Brain pericyte (primary cell): ENCODE results near the gene BMP8A.
"Not testable (repeated sequence)": the region's sequence is repeated elsewhere in the genome, so short reads cannot be mapped to it uniquely, and the experiment has no call there.

ENCODE experiments used
- DNase-seq: peaks from one replicate; pipeline ENCODE4 v3.0.0-alpha.2; 2012; ENCODE audit warnings: low read depth, low spot score

BMP8A gene

GRCh38 chr1:39483276-39483675, 8.2 kb upstream of the BMP8A start:
- no peak for DNase-seq

GRCh38 chr1:39484564-39484963, 6.9 kb upstream of the BMP8A start:
- no peak for DNase-seq

- no peak for DNase-seq
These were observed 6.2 kb upstream of the BMP8A start for GRCh38 chr1:39485046-39485803.

GRCh38 chr1:39488012-39488545, 3.4 kb upstream of the BMP8A start:
- DNase-seq: no peak

- DNase-seq: no peak
These were observed 2.5 kb upstream of the BMP8A start for GRCh38 chr1:39488793-39489566.

- no peak for DNase-seq
These were observed 1.7 kb upstream of the BMP8A start for GRCh38 chr1:39489567-39490239.

GRCh38 chr1:39490596-39491145, 765 bp upstream of the BMP8A start:
- no peak for DNase-seq

GRCh38 chr1:39492118-39493042, 944 bp downstream of the BMP8A start:
- not testable (repeated sequence) for DNase-seq

GRCh38 chr1:39493043-39493810, 1.8 kb downstream of the BMP8A start:
- not testable (repeated sequence) for DNase-seq

GRCh38 chr1:39494671-39495410, 3.4 kb downstream of the BMP8A start:
- DNase-seq: no peak

- not testable (repeated sequence) for DNase-seq
These were observed 5.1 kb downstream of the BMP8A start for GRCh38 chr1:39496520-39496919.

GRCh38 chr1:39497585-39497984, 6.1 kb downstream of the BMP8A start:
- no peak for DNase-seq

- DNase-seq: not testable (repeated sequence)
These were observed 6.8 kb downstream of the BMP8A start for GRCh38 chr1:39498096-39498710.

GRCh38 chr1:39498821-39499220, 7.4 kb downstream of the BMP8A start:
- not testable (repeated sequence) for DNase-seq

- no peak for DNase-seq
These were observed 8.2 kb downstream of the BMP8A start for GRCh38 chr1:39499668-39500067.

GRCh38 chr1:39500862-39501389, 9.5 kb downstream of the BMP8A start:
- DNase-seq: no peak

- DNase-seq: no peak
These were observed 10.2 kb downstream of the BMP8A start for GRCh38 chr1:39501666-39502065.

- not testable (repeated sequence) for DNase-seq
These were observed 13.0 kb downstream of the BMP8A start for GRCh38 chr1:39504436-39504835.

GRCh38 chr1:39505289-39505688, 13.9 kb downstream of the BMP8A start:
- DNase-seq: no peak
